TTC549 (cell line): ENCODE data around the gene CARM1.
"Not testable (repeated sequence)": the region's sequence is repeated elsewhere in the genome, so short reads cannot be mapped to it uniquely, and the experiment has no call there.

ENCODE experiments used
- FAIRE-seq: peaks from 2 replicates; lab custom pipeline; 2012; peaks lifted over from hg19 to GRCh38; lab: Jason Lieb, UNC

The CARM1 gene

GRCh38 chr19:10935371-10936059 is 64.2 kb downstream of the CARM1 start:
- FAIRE-seq: no peak

DNA sequence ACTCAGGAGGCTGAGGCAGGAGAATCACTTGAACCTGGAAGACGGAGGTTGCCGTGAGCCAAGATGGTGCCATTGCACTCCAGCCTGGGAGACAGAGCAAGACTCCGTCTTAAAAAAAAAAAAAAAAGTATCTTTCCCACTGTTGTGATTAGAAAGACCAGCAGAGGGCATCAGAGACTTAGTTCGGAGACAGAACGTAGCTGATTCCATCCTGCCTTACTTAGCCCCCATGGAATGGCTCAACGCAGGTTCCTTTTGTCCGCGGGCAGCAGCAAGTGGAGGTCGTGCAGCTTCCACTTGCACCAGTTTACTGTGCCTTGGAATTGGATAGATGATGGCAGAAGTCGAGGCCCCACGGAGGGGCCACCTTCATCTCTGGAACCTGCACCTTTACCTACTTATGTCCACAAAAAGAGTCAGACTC is 65.3 kb downstream of the CARM1 start:
- FAIRE-seq: peak; percentile 3

- FAIRE-seq: not testable (repeated sequence)
Measured at GRCh38 chr19:10941649-10942048, 70.3 kb downstream of the CARM1 start.

DNA sequence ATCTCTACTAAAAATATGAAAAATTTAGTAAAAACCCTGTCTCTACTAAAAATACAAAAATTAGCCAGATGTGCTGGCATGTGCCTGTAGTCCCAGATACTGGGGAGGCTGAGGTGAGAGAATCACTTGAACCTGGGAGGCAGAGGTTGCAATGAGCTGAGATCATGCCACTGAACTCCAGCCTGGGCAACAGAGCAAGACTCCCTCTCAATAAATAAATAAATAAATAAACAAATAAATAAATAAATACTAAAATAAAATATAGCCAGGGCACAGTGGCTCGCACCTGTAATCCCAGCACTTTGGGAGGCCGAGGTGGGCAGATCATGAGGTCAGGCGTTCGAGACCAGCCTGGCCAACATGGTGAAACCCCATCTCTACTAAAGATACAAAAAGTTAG is 72.1 kb downstream of the CARM1 start:
- FAIRE-seq: not testable (repeated sequence)

- FAIRE-seq: no peak
Measured at GRCh38 chr19:10945264-10945663, 73.9 kb downstream of the CARM1 start.

GRCh38 chr19:10946958-10947657 is 75.8 kb downstream of the CARM1 start:
- FAIRE-seq: no peak

- FAIRE-seq: no peak
Measured at GRCh38 chr19:10952809-10953208, 81.5 kb downstream of the CARM1 start.

DNA sequence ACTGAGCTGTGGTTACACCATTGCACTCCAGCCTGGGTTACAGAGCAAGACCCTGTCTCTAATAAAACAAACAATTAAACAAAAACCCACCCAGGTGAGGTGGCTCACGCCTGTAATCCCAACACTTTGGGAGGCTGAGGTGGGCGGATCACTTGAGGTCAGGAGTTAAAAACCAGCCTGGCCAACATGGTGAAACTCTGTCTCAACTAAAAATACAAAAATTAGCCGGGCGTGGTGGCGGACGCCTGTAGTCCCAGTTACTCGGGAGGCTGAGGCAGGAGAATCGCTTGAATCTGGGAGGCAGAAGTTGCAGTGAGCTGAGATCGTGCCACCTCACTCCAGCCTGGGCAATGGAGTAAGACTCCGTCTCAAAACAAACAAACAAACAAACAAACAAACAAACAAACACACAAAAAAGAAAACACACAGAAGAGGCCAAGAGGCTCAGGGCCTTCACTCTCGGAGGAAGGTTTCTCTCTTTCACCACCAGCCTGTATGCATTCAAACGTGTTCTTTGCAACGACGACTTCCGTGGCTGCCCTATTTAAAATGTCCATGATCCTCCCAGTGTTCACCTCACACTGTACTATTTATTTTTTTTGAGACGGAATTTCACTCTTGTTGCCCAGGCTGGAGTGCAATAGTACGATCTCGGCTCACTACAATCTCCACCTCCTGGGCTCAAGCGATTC is 88.1 kb downstream of the CARM1 start:
- not testable (repeated sequence) for FAIRE-seq

DNA sequence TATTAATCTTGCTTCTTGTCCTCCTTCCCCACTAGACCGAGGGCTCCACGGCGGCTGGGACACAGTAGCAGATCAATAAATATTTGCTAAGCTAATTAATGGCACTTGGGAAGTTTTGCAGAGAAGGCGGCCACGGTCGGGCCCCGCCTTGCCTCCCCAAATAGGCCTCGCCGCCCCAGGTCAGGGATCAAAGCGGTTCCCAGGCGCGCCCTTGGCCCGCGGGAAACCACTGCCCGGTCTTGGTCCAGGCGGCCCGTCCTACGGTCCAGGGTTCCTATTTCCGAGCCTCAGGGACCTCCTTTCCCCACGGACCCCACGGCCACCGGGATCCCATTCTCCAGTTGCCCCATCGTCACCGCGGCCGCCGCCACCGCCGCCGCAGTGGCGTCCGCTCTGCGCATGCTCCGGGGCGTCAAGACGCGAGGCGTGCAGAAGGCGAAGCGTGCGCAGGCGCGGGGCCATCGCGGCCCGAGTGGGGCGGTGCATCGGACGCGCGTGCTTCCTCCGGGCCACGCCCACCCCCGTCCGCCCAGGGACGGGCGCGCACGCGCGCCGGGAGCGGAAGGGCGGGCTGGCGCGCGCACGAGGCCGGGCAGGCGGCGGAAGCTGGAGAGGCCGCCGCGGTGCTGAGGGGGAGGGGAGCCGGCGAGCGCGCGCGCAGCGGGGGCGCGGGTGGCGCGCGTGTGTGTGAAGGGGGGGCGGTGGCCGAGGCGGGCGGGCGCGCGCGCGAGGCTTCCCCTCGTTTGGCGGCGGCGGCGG is 89.1 kb downstream of the CARM1 start, which contains the start of gene SMARCA4:
Gene SMARCA4 (plus strand): TSS at position 717 of the 759 bp plus-strand sequence. CDS start 23,122 bp downstream, outside the sequence.
- no peak for FAIRE-seq

- no peak for FAIRE-seq
Measured at GRCh38 chr19:10961073-10961860, 89.9 kb downstream of the CARM1 start.

DNA sequence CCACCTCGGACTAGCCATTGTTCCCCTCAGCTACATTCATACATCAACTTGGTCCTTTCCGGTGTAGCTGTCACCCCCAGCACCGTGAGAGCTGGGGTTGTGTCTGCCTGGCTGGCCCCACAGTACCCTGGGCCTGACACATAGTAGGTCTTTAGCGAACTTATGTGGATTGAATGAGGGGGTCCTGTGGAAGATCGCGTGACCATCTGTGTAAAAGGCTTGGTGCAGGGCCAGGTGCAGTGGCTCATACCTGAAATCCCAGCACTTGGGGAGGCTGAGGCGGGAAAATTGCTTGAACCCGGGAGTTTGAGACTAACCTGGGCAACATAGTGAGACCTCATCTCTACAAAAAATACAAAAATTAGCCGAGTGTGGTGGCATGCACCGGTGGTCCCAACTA is 91.5 kb downstream of the CARM1 start:
- no peak for FAIRE-seq

GRCh38 chr19:10963865-10964264 is 92.5 kb downstream of the CARM1 start:
- FAIRE-seq: no peak

DNA sequence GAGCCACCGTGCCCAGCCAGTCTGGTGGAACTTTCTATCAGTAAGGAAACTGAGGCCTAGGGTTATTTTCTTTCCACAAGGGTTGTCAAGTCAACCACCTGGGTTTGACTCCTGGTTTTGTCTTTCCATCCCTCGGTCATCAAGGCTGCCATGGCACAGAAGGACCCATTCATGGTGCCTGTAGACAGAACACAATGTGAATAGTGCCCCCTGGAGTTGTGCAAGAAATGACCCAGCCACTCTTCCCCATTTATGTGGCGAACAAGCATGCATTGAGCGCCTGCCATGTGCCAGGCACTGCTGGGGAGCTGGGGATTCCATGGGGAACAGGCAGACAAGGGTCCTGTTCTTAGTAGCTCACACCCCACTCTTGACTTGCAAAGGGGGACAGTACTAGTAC is 93.5 kb downstream of the CARM1 start:
- no peak for FAIRE-seq

GRCh38 chr19:10965398-10965797 is 94.0 kb downstream of the CARM1 start:
- FAIRE-seq: no peak

DNA sequence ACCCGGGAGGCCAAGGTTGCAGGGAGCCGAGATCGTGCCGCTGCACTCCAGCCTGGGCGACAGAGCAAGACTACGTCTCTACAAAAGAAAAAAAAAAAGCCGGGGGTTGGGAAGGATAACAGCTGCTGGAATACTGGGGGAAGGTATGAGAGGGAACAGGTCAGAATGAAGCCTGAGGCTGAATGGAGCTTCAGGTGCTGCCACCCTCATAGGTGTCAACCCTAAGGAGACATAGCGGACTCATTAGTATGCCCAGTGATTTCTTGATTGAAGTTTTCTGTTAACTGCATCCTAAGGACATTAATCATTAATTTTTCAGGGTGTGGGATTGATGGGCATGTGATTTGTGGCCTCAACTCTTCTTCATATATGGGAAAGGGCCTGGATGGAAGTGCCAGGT is 95.5 kb downstream of the CARM1 start:
- FAIRE-seq: no peak

DNA sequence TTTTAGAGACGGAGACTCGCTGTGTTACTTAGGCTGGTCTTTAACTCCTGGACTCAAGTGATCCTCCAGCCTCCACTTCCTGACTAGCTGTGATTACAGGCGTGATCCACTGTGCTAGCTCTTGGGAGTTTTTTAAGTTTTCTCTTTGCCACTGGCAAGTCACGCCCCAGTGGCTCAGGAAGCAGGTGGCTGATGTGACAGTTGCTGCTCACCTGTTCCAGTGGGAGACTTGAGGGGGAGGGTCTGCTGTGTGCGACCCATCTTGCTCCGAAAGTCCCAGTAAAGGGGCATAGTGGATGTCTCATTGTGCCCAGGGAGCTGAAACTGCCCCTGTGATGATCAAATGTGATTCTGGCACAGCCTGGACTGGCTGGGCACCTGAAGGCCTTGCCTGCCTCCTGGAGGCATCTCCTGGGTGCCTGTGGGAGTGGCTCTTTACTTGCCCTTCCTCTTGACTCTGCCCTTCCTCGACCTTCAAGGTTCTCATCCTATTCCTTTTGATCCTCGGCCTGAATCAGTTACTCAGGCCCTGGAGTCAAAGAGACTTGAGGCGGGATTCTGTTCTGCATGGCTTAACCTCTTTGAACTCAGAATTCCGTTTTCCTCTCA is 97.3 kb downstream of the CARM1 start:
- FAIRE-seq: no peak

- FAIRE-seq: no peak
Measured at GRCh38 chr19:10971107-10971726, 99.9 kb downstream of the CARM1 start.
